H9 (cell line): Measurements from ENCODE around the gene TBR1. TPM values are rescaled to one million over a fixed set of nuclear protein-coding genes. Genes with fewer than 3 reads are reported as not detected.
A peak's percentile ranks its signal among the peaks of the same experiment; 100 is the strongest.

Experiments
- DNase-seq: peaks from one replicate; pipeline ENCODE4 v3.0.0-alpha.2; 2017
- H2AFZ ChIP-seq: one replicate; pipeline ENCODE4 v1.6.1; 2013; ENCODE audit warnings: mild to moderate bottlenecking, low read length, control low read depth, moderate library complexity
- H2AK5ac ChIP-seq: 2 replicates; pipeline ENCODE4 v1.6.1; 2013; ENCODE audit warnings: low read length, control low read depth, mixed read lengths; ENCODE audit not compliant: insufficient read length
- H2BK120ac ChIP-seq: one replicate; pipeline ENCODE4 v1.6.1; 2013; ENCODE audit warnings: low read depth, mild to moderate bottlenecking, low read length, control low read depth, inconsistent platforms; ENCODE audit not compliant: poor library complexity, severe bottlenecking
- H2BK12ac ChIP-seq: 2 replicates; pipeline ENCODE4 v1.6.1; 2013; ENCODE audit warnings: low read length, control low read depth, mixed read lengths, low read depth; ENCODE audit not compliant: insufficient read length
- H2BK15ac ChIP-seq: 2 replicates; pipeline ENCODE4 v1.6.1; 2013; ENCODE audit warnings: low read depth, low read length, control low read depth
- H2BK20ac ChIP-seq: one replicate; pipeline ENCODE4 v1.6.1; 2013; ENCODE audit warnings: low read depth, mild to moderate bottlenecking, low read length, control low read depth, inconsistent platforms; ENCODE audit not compliant: poor library complexity, severe bottlenecking
- H2BK5ac ChIP-seq: 2 replicates; pipeline ENCODE4 v1.6.1; 2013; ENCODE audit warnings: low read length, control low read depth, mixed read lengths; ENCODE audit not compliant: insufficient read length
- H3K14ac ChIP-seq: 2 replicates; pipeline ENCODE4 v1.6.1; 2013; ENCODE audit warnings: low read length, control low read depth; ENCODE audit not compliant: insufficient read depth
- H3K18ac ChIP-seq: 2 replicates; pipeline ENCODE4 v1.6.1; 2013; ENCODE audit warnings: low read depth, mild to moderate bottlenecking, mixed read lengths, low read length, control low read depth; ENCODE audit not compliant: insufficient read length
- H3K23ac ChIP-seq: 2 replicates; pipeline ENCODE4 v1.6.1; 2013; ENCODE audit warnings: low read length, control low read depth, mixed read lengths, low read depth; ENCODE audit not compliant: insufficient read length
- H3K23me2 ChIP-seq: 2 replicates; pipeline ENCODE4 v1.6.1; 2013; ENCODE audit warnings: low read depth, mild to moderate bottlenecking, mixed read lengths, low read length, control low read depth; ENCODE audit not compliant: insufficient read length, poor library complexity, severe bottlenecking
- H3K27ac ChIP-seq: 2 replicates; pipeline ENCODE4 v1.5.1; 2013; ENCODE audit warnings: low read length, control low read depth, mixed read lengths, low read depth; ENCODE audit not compliant: insufficient read length
- H3K27me3 ChIP-seq: 2 replicates; pipeline ENCODE4 v1.6.1; 2013; ENCODE audit warnings: low read length, control low read depth, inconsistent platforms; ENCODE audit not compliant: insufficient read depth
- H3K4ac ChIP-seq: 2 replicates; pipeline ENCODE4 v1.6.1; 2013; ENCODE audit warnings: low read depth, mild to moderate bottlenecking, control low read depth, inconsistent platforms, low read length, moderate library complexity
- H3K4me1 ChIP-seq: 2 replicates; pipeline ENCODE4 v1.6.1; 2013; ENCODE audit warnings: low read length, control low read depth, inconsistent platforms; ENCODE audit not compliant: insufficient read depth
- H3K4me2 ChIP-seq: 2 replicates; pipeline ENCODE4 v1.6.1; 2013; ENCODE audit warnings: low read length, control low read depth, mixed read lengths; ENCODE audit not compliant: insufficient read length, insufficient read depth
- H3K56ac ChIP-seq: 2 replicates; pipeline ENCODE4 v1.6.1; 2013; ENCODE audit warnings: low read depth, mild to moderate bottlenecking, mixed read lengths, low read length, control low read depth; ENCODE audit not compliant: insufficient read length
- H3K79me1 ChIP-seq: 2 replicates; pipeline ENCODE4 v1.6.1; 2013; ENCODE audit warnings: low read depth, mild to moderate bottlenecking, moderate library complexity, low read length, control low read depth, inconsistent platforms; ENCODE audit not compliant: insufficient read depth, poor library complexity, severe bottlenecking
- H3K79me2 ChIP-seq: 2 replicates; pipeline ENCODE4 v1.6.1; 2013; ENCODE audit warnings: low read length, control low read depth, inconsistent platforms; ENCODE audit not compliant: insufficient read depth
- H3K9ac ChIP-seq: 2 replicates; pipeline ENCODE4 v1.6.1; 2013; ENCODE audit warnings: low read length, control low read depth, mixed read lengths; ENCODE audit not compliant: insufficient read length; ENCODE audit errors: extremely low read depth
- H3K9me3 ChIP-seq: one replicate; pipeline ENCODE4 v1.6.1; 2013; ENCODE audit warnings: low read depth, low read length, inconsistent platforms; ENCODE audit not compliant: control insufficient read depth
- H3T11ph ChIP-seq: one replicate; pipeline ENCODE4 v1.6.1; 2013; ENCODE audit warnings: mild to moderate bottlenecking, low read length, control low read depth, inconsistent platforms
- H4K20me1 ChIP-seq: one replicate; pipeline ENCODE4 v1.6.1; 2013; ENCODE audit not compliant: control insufficient read depth, insufficient read length, insufficient read depth
- H4K5ac ChIP-seq: 2 replicates; pipeline ENCODE4 v1.6.1; 2013; ENCODE audit warnings: low read depth, mild to moderate bottlenecking, mixed read lengths, low read length, control low read depth; ENCODE audit not compliant: insufficient read length
- H4K8ac ChIP-seq: replicated peaks from 2 replicates; pipeline ENCODE4 v1.6.1; 2013; ENCODE audit warnings: low read length, control low read depth, mixed read lengths, low read depth; ENCODE audit not compliant: insufficient read length
- H4K91ac ChIP-seq: 2 replicates; pipeline ENCODE4 v1.6.1; 2013; ENCODE audit warnings: low read depth, mild to moderate bottlenecking, moderate library complexity, mixed read lengths, low read length, control low read depth; ENCODE audit not compliant: insufficient read length
- H3K27ac Mint-ChIP-seq, 3 experiments: 2 replicates in 2 of 3; 3 replicates in 1 of 3; pipeline ENCODE4 v1.8.0; 2020 to 2021; ENCODE audit warnings: mixed read lengths in 3 of 3, mild to moderate bottlenecking in 1 of 3, moderate library complexity in 1 of 3
- H3K27me3 Mint-ChIP-seq: 2 replicates; pipeline ENCODE4 v1.8.0; 2021; ENCODE audit warnings: low read depth, mild to moderate bottlenecking, moderate library complexity, mixed read lengths
- H3K36me3 Mint-ChIP-seq, 3 experiments: 2 replicates in 2 of 3; 3 replicates in 1 of 3; pipeline ENCODE4 v1.8.0; 2020 to 2021; ENCODE audit warnings: low read depth in 3 of 3, mixed read lengths in 3 of 3; ENCODE audit not compliant: insufficient read depth in 1 of 3
- H3K4me1 Mint-ChIP-seq, 2 experiments: 2 replicates each; pipeline ENCODE4 v1.8.0; 2020; ENCODE audit warnings: mixed read lengths in 2 of 2
- H3K4me3 Mint-ChIP-seq, 2 experiments: 2 replicates in 1 of 2; 3 replicates in 1 of 2; pipeline ENCODE4 v1.8.0; 2020 to 2021; ENCODE audit warnings: mild to moderate bottlenecking in 2 of 2, mixed read lengths in 2 of 2, moderate library complexity in 1 of 2
- H3K9me3 Mint-ChIP-seq, 2 experiments: 2 replicates in 1 of 2; 3 replicates in 1 of 2; pipeline ENCODE4 v1.8.0; 2020; ENCODE audit warnings: mild to moderate bottlenecking in 2 of 2, mixed read lengths in 2 of 2, moderate library complexity in 1 of 2
- CTCF ChIP-seq: fragments of 200-600 bp; sonication (generic); conservative IDR thresholded peaks from 3 replicates; pipeline ENCODE4 v1.8.0; 2021; ENCODE audit warnings: antibody characterized with exemption, mild to moderate bottlenecking
- WGBS: extraction: QIAGEN DNeasy Blood & Tissue Kit; methylation state at CpG from one replicate; pipeline ENCODE4 v1.1.7; 2013; ENCODE audit warnings: missing lambda C conversion rate, low lambda C conversion rate, mixed read lengths; ENCODE audit not compliant: insufficient read length; ENCODE audit errors: extremely low coverage; 5-methylcytosine and 5-hydroxymethylcytosine counted together
- long read RNA-seq: library from polyadenylated mRNA; unstranded; transcript quantifications from one replicate; pipeline ENCODE4 v2.0.0, GENCODE V29; 2020
- total RNA-seq: library from RNA; stranded (reverse); gene quantifications from 2 replicates; pipeline ENCODE4 v1.2.1, GENCODE V29; 2021

The TBR1 gene
- total RNA-seq, result 0.24 TPM in 1 of 2 replicates, not detected in the other
- long read RNA-seq, result 0 reads

GRCh38 chr2:161415987-161416707 lies at the start of gene TBR1:
TSS of gene TBR1 (plus strand) at chr2:161416297. CDS start at chr2:161416411, 114 bp downstream.
- WGBS, result no CpG with 5 or more reads among the region's 16 CpGs
- Mint-ChIP-seq H3K4me1 (peaks cover 46 to 62% of the 10 kb centered on the region in 2 experiments), H3K27me3 (peaks cover 93% of the 10 kb centered on the region), H3K9me3 (peaks cover 3 to 4% of the 10 kb centered on the region in 2 experiments; a peak in 2 of 5 replicates), H3K36me3 (peaks cover 2 to 7% (median 3%) of the 10 kb centered on the region in 3 experiments; a peak in 2 of 7 replicates), H3K4me3 (peak within 1 kb of the TSS; percentile 55 to 78), H3K27ac (no peak within 1 kb of the TSS)
- Histone ChIP-seq H3K4ac (no peak within 1 kb of the TSS), H3K27me3 (peaks cover 69% of the 10 kb centered on the region), H3K27ac (no peak within 1 kb of the TSS), H3K9ac (no peak within 1 kb of the TSS), H2AFZ (no peak within 1 kb of the TSS), H2BK15ac (no peak within 1 kb of the TSS), H4K8ac (no peak within 1 kb of the TSS), H4K91ac (no peak within 1 kb of the TSS), H3K23me2 (peaks cover 11% of the 10 kb centered on the region), H2BK120ac (no peak within 1 kb of the TSS), H3K4me2 (peak within 1 kb of the TSS; percentile 89), H2BK20ac (no peak within 1 kb of the TSS), H2BK12ac (no peak within 1 kb of the TSS), H3T11ph (no peak within 1 kb of the TSS), H3K4me1 (peaks cover 5% of the 10 kb centered on the region; the same call in 1 of the 2 replicates), H4K20me1 (no peaks in the 10 kb centered on the region), H3K18ac (no peak within 1 kb of the TSS), H3K14ac (no peak within 1 kb of the TSS), H3K79me1 (no peaks in the 10 kb centered on the region), H4K5ac (no peak within 1 kb of the TSS), H3K23ac (no peak within 1 kb of the TSS), H2AK5ac (no peak within 1 kb of the TSS), H3K9me3 (no peaks in the 10 kb centered on the region), H3K79me2 (no peaks in the 10 kb centered on the region), H2BK5ac (no peak within 1 kb of the TSS), H3K56ac (no peak within 1 kb of the TSS)
- no peak for TF ChIP-seq CTCF
- no peak for DNase-seq
